Muscle of back (tissue), 10 donors: ENCODE measurements around the gene SMAP2. TPM values are rescaled to one million over a fixed set of nuclear protein-coding genes. Genes with fewer than 3 reads are reported as not detected.

Experiments
- polyA plus RNA-seq, 10 donors: library from polyadenylated mRNA; unstranded; fragments of 120-200 nt; gene quantifications; one replicate each; pipeline ENCODE4 v1.2.1, GENCODE V29; 2013; ENCODE audit not compliant: insufficient read length in 10 of 10

Gene SMAP2
- polyA plus RNA-seq, 10 donors: 13.6 to 22.5 (median 18.6) TPM

Other genes starting within 250 kb of the SMAP2 start
- gene RLF, start 212.3 kb upstream of the SMAP2 start, polyA plus RNA-seq: 10 to 100 TPM; 12.7 to 22.3 (median 15.4) TPM
- not detected for gene TMCO2, start 125.8 kb upstream of the SMAP2 start, polyA plus RNA-seq
- gene ZMPSTE24, start 115.5 kb upstream of the SMAP2 start, polyA plus RNA-seq: 10 to 100 TPM; 25.9 to 31.1 (median 28.3) TPM
- gene COL9A2, start 56.4 kb upstream of the SMAP2 start, polyA plus RNA-seq: 1 to 10 TPM; 1.2 to 2.7 (median 1.6) TPM
- 1 to 10 TPM; 2.9 to 5.2 (median 3.4) TPM for gene ZFP69B, start 76.7 kb downstream of the SMAP2 start, polyA plus RNA-seq
- 1 to 10 TPM; 4.3 to 6.5 (median 5.0) TPM for gene ZFP69, start 103.6 kb downstream of the SMAP2 start, polyA plus RNA-seq
- gene EXO5, start 135.0 kb downstream of the SMAP2 start, polyA plus RNA-seq: 10 to 100 TPM in 1 of 10 donors, 1 to 10 TPM in 9; 6.9 to 10.0 (median 8.5) TPM
- gene ZNF684, start 157.9 kb downstream of the SMAP2 start, polyA plus RNA-seq: 1 to 10 TPM; 3.1 to 5.3 (median 4.2) TPM